GM23338 (cell line): ENCODE measurements around the gene CAPZB. TPM values are rescaled to one million over a fixed set of nuclear protein-coding genes. Genes with fewer than 3 reads are reported as not detected.

Experiments
- ATAC-seq: fragments of 200-7000 bp; cut with Tn5 transposase; 3 replicates; pipeline ENCODE4 v1.9.1; 2020
- DNase-seq: peaks from one replicate; pipeline ENCODE4 v3.0.0-alpha.2; 2015; ENCODE audit warnings: low spot score
- H2AFZ ChIP-seq: fragments of 200-600 bp; sonication (generic); 2 replicates; pipeline ENCODE4 v1.8.0; 2016; ENCODE audit warnings: antibody characterized with exemption, mild to moderate bottlenecking, moderate library complexity
- H3F3A ChIP-seq: fragments of 200-600 bp; sonication (generic); replicated peaks from 2 replicates; pipeline ENCODE4 v1.8.0; 2017; ENCODE audit warnings: antibody characterized with exemption, mixed run types, low read depth
- H3K27ac ChIP-seq: fragments of 200-600 bp; sonication (generic); 2 replicates; pipeline ENCODE4 v1.6.1; 2016; ENCODE audit warnings: low read depth
- H3K27me3 ChIP-seq: fragments of 200-600 bp; sonication (generic); 2 replicates; pipeline ENCODE4 v1.8.0; 2016; ENCODE audit warnings: mild to moderate bottlenecking, mixed run types, moderate library complexity; ENCODE audit not compliant: insufficient read depth
- H3K36me3 ChIP-seq: fragments of 200-600 bp; sonication (generic); 2 replicates; pipeline ENCODE4 v1.8.0; 2016; ENCODE audit warnings: mild to moderate bottlenecking; ENCODE audit not compliant: insufficient read depth
- H3K4me1 ChIP-seq: fragments of 200-600 bp; sonication (generic); 2 replicates; pipeline ENCODE4 v1.8.0; 2016; ENCODE audit warnings: mild to moderate bottlenecking, moderate library complexity; ENCODE audit not compliant: insufficient read depth
- H3K4me2 ChIP-seq: fragments of 200-600 bp; sonication (generic); 2 replicates; pipeline ENCODE4 v1.7.1; 2017; ENCODE audit warnings: mixed run types
- H3K4me3 ChIP-seq: fragments of 200-600 bp; sonication (generic); 2 replicates; pipeline ENCODE4 v1.6.1; 2016; ENCODE audit warnings: mixed run types
- H3K79me2 ChIP-seq: fragments of 200-600 bp; sonication (generic); replicated peaks from 2 replicates; pipeline ENCODE4 v1.8.0; 2017; ENCODE audit warnings: mild to moderate bottlenecking; ENCODE audit not compliant: insufficient read depth
- H3K9me2 ChIP-seq: fragments of 200-600 bp; sonication (generic); 2 replicates; pipeline ENCODE4 v1.8.0; 2017; ENCODE audit not compliant: insufficient read depth
- H4K20me1 ChIP-seq: fragments of 200-600 bp; sonication (generic); replicated peaks from 2 replicates; pipeline ENCODE4 v1.8.0; 2017; ENCODE audit warnings: mild to moderate bottlenecking; ENCODE audit not compliant: insufficient read depth
- H3K27ac Mint-ChIP-seq: 2 replicates; pipeline ENCODE4 v1.8.0; 2020; ENCODE audit warnings: inconsistent platforms, mild to moderate bottlenecking, moderate library complexity, mixed read lengths
- H3K27me3 Mint-ChIP-seq: 3 replicates; pipeline ENCODE4 v1.8.0; 2022; ENCODE audit warnings: low read depth, mild to moderate bottlenecking, moderate library complexity, mixed read lengths, inconsistent platforms; ENCODE audit not compliant: insufficient read depth, poor library complexity
- H3K36me3 Mint-ChIP-seq: 3 replicates; pipeline ENCODE4 v1.8.0; 2021; ENCODE audit warnings: low read depth, mild to moderate bottlenecking, inconsistent platforms, moderate library complexity, mixed read lengths
- H3K4me1 Mint-ChIP-seq: 3 replicates; pipeline ENCODE4 v1.8.0; 2020; ENCODE audit warnings: mild to moderate bottlenecking, inconsistent platforms, mixed read lengths
- H3K4me3 Mint-ChIP-seq: 3 replicates; pipeline ENCODE4 v1.8.0; 2021; ENCODE audit warnings: moderate library complexity, mild to moderate bottlenecking, inconsistent platforms, mixed read lengths
- H3K9me3 Mint-ChIP-seq: 3 replicates; pipeline ENCODE4 v1.8.0; 2020; ENCODE audit warnings: moderate library complexity, mild to moderate bottlenecking, inconsistent platforms, mixed read lengths
- CREB1 ChIP-seq: fragments of 250-450 bp; sonication (Bioruptor Pico); IDR thresholded peaks from 2 replicates; pipeline ENCODE4 v1.5.0; 2020; ENCODE audit warnings: low read depth, mild to moderate bottlenecking, moderate library complexity
- EZH2 ChIP-seq: fragments of 200-600 bp; sonication (generic); IDR thresholded peaks from one replicate; pipeline ENCODE4 v1.8.0; 2017; ENCODE audit warnings: antibody characterized with exemption, mild to moderate bottlenecking, low read depth; ENCODE audit not compliant: unreplicated experiment
- EZH2phosphoT487 ChIP-seq: fragments of 200-600 bp; sonication (generic); IDR thresholded peaks from one replicate; pipeline ENCODE4 v1.8.1; 2018; ENCODE audit warnings: antibody characterized with exemption; ENCODE audit not compliant: unreplicated experiment
- JUNB ChIP-seq: IDR thresholded peaks from one replicate; pipeline ENCODE4 v1.6.1; 2016; ENCODE audit warnings: antibody characterized with exemption; ENCODE audit not compliant: unreplicated experiment
- NANOG ChIP-seq: IDR thresholded peaks from 2 replicates; pipeline ENCODE4 v1.6.1; 2016; ENCODE audit warnings: antibody characterized with exemption, borderline replicate concordance
- POLR2AphosphoS5 ChIP-seq: IDR thresholded peaks from 2 replicates; pipeline ENCODE4 v1.6.1; 2016; ENCODE audit warnings: antibody characterized with exemption, low read depth
- STAT1 ChIP-seq: IDR thresholded peaks from one replicate; pipeline ENCODE4 v1.6.1; 2016; ENCODE audit warnings: antibody characterized with exemption; ENCODE audit not compliant: unreplicated experiment
- polyA plus RNA-seq: library from polyadenylated mRNA; unstranded; fragments of >200 nt; fragmentation: Nextera tagmentation; extraction: Ambion mirVana; gene quantifications from 2 replicates; pipeline ENCODE4 v1.2.1, GENCODE V29; 2016
- small RNA-seq: library from RNA; depleted of rRNA; stranded (forward); fragments of <200 nt; gene quantifications from one replicate; pipeline ENCODE3, GENCODE V24; 2014; ENCODE audit warnings: low replicate concordance
- total RNA-seq: library from RNA; depleted of rRNA; stranded (reverse); fragments of >200 nt; shearing (Covaris generic); gene quantifications from 2 replicates; pipeline ENCODE4 v1.2.3, GENCODE V29; 2014; rRNA removed
- TF ChIP-seq, protein P1 (sequence below): IDR thresholded peaks from one replicate; pipeline ENCODE4 v1.6.1; 2018; ENCODE audit warnings: antibody characterized with exemption; ENCODE audit not compliant: unreplicated experiment
- TF ChIP-seq, protein P2 (sequence below): IDR thresholded peaks from 2 replicates; pipeline ENCODE4 v1.6.1; 2016; ENCODE audit warnings: antibody characterized with exemption

Gene CAPZB
- total and polyA plus RNA-seq, 2 experiments from 2014 or later: 195 to 348 TPM

DNA sequence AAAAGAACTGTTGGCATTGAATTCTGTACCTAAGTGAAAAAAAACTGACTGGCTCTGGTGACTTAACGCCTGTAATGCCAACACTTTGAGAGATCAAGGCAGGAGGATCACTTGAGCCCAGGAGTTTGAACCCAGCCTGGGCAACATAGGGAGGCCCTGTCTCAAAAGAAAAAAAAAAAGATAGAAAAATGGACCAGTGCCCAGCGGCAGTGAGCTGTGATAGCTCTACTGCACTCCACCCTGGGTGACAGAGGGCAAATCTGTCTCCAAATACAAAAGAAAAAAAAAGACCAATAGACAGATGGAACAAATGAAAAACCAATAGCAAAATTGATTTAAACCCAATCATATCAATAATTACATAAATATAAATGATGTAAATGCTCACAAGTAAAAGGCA, 196.1 kb downstream of the CAPZB start:
- no peak for ATAC-seq
- no peaks in the 10 kb centered on the region for H3K79me2 ChIP-seq
- Mint-ChIP-seq H3K27ac (no peak overlapping the region), H3K9me3 (peaks cover 19% of the 10 kb centered on the region), H3K4me3 (peak overlapping the region; percentile 69), H3K36me3 (peaks cover 18% of the 10 kb centered on the region), H3K4me1 (peaks cover 4% of the 10 kb centered on the region; the same call in 1 of the 3 replicates), H3K27me3 (peaks cover 33% of the 10 kb centered on the region)
- peak overlapping the region; percentile 89 for H3K4me2 ChIP-seq
- H3K27ac ChIP-seq: no peak overlapping the region
- 0 out of 2 replicates have a peak, but pooled peaks cover 4% of the 10 kb centered on the region for H3K4me1 ChIP-seq
- no peaks in the 10 kb centered on the region for H3F3A ChIP-seq
- H2AFZ ChIP-seq: peak overlapping the region; percentile 72; the same call in 1 of the 2 replicates
- peak overlapping the region; percentile 63 for H3K4me3 ChIP-seq
- H4K20me1 ChIP-seq: peaks cover 8% of the 10 kb centered on the region
- TF ChIP-seq, protein P1, sequence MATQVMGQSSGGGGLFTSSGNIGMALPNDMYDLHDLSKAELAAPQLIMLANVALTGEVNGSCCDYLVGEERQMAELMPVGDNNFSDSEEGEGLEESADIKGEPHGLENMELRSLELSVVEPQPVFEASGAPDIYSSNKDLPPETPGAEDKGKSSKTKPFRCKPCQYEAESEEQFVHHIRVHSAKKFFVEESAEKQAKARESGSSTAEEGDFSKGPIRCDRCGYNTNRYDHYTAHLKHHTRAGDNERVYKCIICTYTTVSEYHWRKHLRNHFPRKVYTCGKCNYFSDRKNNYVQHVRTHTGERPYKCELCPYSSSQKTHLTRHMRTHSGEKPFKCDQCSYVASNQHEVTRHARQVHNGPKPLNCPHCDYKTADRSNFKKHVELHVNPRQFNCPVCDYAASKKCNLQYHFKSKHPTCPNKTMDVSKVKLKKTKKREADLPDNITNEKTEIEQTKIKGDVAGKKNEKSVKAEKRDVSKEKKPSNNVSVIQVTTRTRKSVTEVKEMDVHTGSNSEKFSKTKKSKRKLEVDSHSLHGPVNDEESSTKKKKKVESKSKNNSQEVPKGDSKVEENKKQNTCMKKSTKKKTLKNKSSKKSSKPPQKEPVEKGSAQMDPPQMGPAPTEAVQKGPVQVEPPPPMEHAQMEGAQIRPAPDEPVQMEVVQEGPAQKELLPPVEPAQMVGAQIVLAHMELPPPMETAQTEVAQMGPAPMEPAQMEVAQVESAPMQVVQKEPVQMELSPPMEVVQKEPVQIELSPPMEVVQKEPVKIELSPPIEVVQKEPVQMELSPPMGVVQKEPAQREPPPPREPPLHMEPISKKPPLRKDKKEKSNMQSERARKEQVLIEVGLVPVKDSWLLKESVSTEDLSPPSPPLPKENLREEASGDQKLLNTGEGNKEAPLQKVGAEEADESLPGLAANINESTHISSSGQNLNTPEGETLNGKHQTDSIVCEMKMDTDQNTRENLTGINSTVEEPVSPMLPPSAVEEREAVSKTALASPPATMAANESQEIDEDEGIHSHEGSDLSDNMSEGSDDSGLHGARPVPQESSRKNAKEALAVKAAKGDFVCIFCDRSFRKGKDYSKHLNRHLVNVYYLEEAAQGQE: no peak
- no peak for TF ChIP-seq POLR2AphosphoS5
- no peak for TF ChIP-seq CREB1
- no peak for TF ChIP-seq STAT1
- TF ChIP-seq, protein P2, sequence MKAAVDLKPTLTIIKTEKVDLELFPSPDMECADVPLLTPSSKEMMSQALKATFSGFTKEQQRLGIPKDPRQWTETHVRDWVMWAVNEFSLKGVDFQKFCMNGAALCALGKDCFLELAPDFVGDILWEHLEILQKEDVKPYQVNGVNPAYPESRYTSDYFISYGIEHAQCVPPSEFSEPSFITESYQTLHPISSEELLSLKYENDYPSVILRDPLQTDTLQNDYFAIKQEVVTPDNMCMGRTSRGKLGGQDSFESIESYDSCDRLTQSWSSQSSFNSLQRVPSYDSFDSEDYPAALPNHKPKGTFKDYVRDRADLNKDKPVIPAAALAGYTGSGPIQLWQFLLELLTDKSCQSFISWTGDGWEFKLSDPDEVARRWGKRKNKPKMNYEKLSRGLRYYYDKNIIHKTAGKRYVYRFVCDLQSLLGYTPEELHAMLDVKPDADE: no peak
- TF ChIP-seq EZH2: no peak
- TF ChIP-seq EZH2phosphoT487: no peak
- no peak for TF ChIP-seq JUNB
- no peak for TF ChIP-seq NANOG
- DNase-seq: no peak
- H3K27me3 ChIP-seq: peaks cover 37% of the 10 kb centered on the region
- no peaks in the 10 kb centered on the region for H3K36me3 ChIP-seq
- H3K9me2 ChIP-seq: no peaks in the 10 kb centered on the region

Small RNA genes lying within 50 kb of the gene (small RNA-seq; reads per million reads assigned to genes)
- gene RN7SL277P: not detected
- not detected for gene RNU4-28P
- gene RNU6-1099P: not detected

Other genes with a start within 250 kb of the CAPZB start
- 52.2 and 53.0 TPM in 2 replicates for gene EMC1, start 234.0 kb downstream of the CAPZB start, total RNA-seq
- gene EMC1, start 234.0 kb downstream of the CAPZB start, polyA plus RNA-seq: 17.6 and 18.4 TPM in 2 replicates
- gene MRTO4, start 233.7 kb downstream of the CAPZB start, total RNA-seq: 47.1 and 54.2 TPM in 2 replicates
- gene MRTO4, start 233.7 kb downstream of the CAPZB start, polyA plus RNA-seq: 77.3 and 88.5 TPM in 2 replicates
- gene AKR7A3, start 196.8 kb downstream of the CAPZB start, total RNA-seq: 0.14 TPM in 1 of 2 replicates, not detected in the other
- 0.24 and 0.86 TPM in 2 replicates for gene AKR7A3, start 196.8 kb downstream of the CAPZB start, polyA plus RNA-seq
- 53.6 and 60.0 TPM in 2 replicates for gene AKR7A2, start 173.4 kb downstream of the CAPZB start, total RNA-seq
- 18.2 and 20.8 TPM in 2 replicates for gene AKR7A2, start 173.4 kb downstream of the CAPZB start, polyA plus RNA-seq
- 19.7 and 24.4 TPM in 2 replicates for gene SLC66A1, start 173.2 kb downstream of the CAPZB start, total RNA-seq
- gene SLC66A1, start 173.2 kb downstream of the CAPZB start, polyA plus RNA-seq: 6.9 and 8.6 TPM in 2 replicates
- 8.0 and 10.6 TPM in 2 replicates for gene NBL1, start 158.8 kb upstream of the CAPZB start, total RNA-seq
- gene NBL1, start 158.8 kb upstream of the CAPZB start, polyA plus RNA-seq: 5.4 and 6.1 TPM in 2 replicates
- gene HTR6, start 179.3 kb upstream of the CAPZB start, total RNA-seq: 0.66 and 0.82 TPM in 2 replicates
- gene HTR6, start 179.3 kb upstream of the CAPZB start, polyA plus RNA-seq: 0.14 and 0.26 TPM in 2 replicates